22Rv1 (cell line): ENCODE measurements around the gene EIF4EBP2.

Experiments
- CTCF ChIP-seq: fragments of 450-650 bp; IDR thresholded peaks from 2 replicates; pipeline ENCODE4 v1.5.1; 2017; ENCODE audit warnings: mild to moderate bottlenecking
- ZFX ChIP-seq: fragments of 450-650 bp; IDR thresholded peaks from 2 replicates; pipeline ENCODE4 v1.6.1; 2017; ENCODE audit warnings: antibody characterized with exemption, borderline replicate concordance

- TF ChIP-seq CTCF (no peak), ZFX (no peak)
Measured at GRCh38 chr10:70410608-70411007, 6.7 kb downstream of the EIF4EBP2 start.
